HL-60/S4 treated with retinoic acid at 250 ng/mL for 4 days and 3 days (cell line): ENCODE results near the gene C4orf36.

ENCODE experiments used
- in situ Hi-C: fragments of 300-500 bp; cut with MboI; formaldehyde crosslinking; loops from 2 replicates; pipeline ENCODE4 v1.7.0; 2022; ENCODE audit warnings: low sequenced_read_pairs

The C4orf36 gene

GRCh38 chr4:86891762-86892635 is at the start of gene C4orf36:
C4orf36 (minus strand) TSS chr4:86892422; CDS start chr4:86891520, 902 bp downstream.
- in situ Hi-C loops, result loop anchor here (25.0 kb wide), 2 partner anchors 230 to 380 kb away; no protein-coding TSS in a partner anchor

- in situ Hi-C loops, result no loop called here
These were observed 48.8 kb upstream of the C4orf36 start for GRCh38 chr4:86940920-86941460.

- in situ Hi-C loops, result no loop called here
These were observed 47.7 kb upstream of the C4orf36 start for GRCh38 chr4:86939729-86940575.

- in situ Hi-C loops, result no loop called here
These were observed 46.7 kb upstream of the C4orf36 start for GRCh38 chr4:86938771-86939520.

GRCh38 chr4:86935853-86936733 is 43.9 kb upstream of the C4orf36 start:
- in situ Hi-C loops, result no loop called here

GRCh38 chr4:86935566-86935852 is 43.3 kb upstream of the C4orf36 start:
- in situ Hi-C loops, result no loop called here

- in situ Hi-C loops, result no loop called here
These were observed 42.7 kb upstream of the C4orf36 start, which contains the start of gene AFF1 for GRCh38 chr4:86934771-86935565. AFF1 (plus strand) TSS chr4:86935011; CDS start chr4:86948534, 13,523 bp downstream.

GRCh38 chr4:86934147-86934770 is 42.0 kb upstream of the C4orf36 start:
- in situ Hi-C loops, result no loop called here

GRCh38 chr4:86928400-86929255 is 36.4 kb upstream of the C4orf36 start:
- in situ Hi-C loops, result loop anchor here (10.0 kb wide), 1 partner anchor 166 kb away; no protein-coding TSS in a partner anchor

- in situ Hi-C loops, result loop anchor here (10.0 kb wide), 1 partner anchor 167 kb away; no protein-coding TSS in a partner anchor
These were observed 35.7 kb upstream of the C4orf36 start for GRCh38 chr4:86927843-86928395.

GRCh38 chr4:86926435-86927086 is 34.3 kb upstream of the C4orf36 start:
- in situ Hi-C loops, result loop anchor here (10.0 kb wide), 1 partner anchor 168 kb away; no protein-coding TSS in a partner anchor

GRCh38 chr4:86924811-86925210 is 32.6 kb upstream of the C4orf36 start:
- in situ Hi-C loops, result loop anchor here (10.0 to 25.0 kb wide), 2 partner anchors 170 to 312 kb away; no protein-coding TSS in a partner anchor

- in situ Hi-C loops, result loop anchor here (10.0 to 25.0 kb wide), 2 partner anchors 173 to 316 kb away; no protein-coding TSS in a partner anchor
These were observed 29.5 kb upstream of the C4orf36 start for GRCh38 chr4:86921608-86922252.

- in situ Hi-C loops, result loop anchor here (10.0 to 25.0 kb wide), 2 partner anchors 175 to 318 kb away; no protein-coding TSS in a partner anchor
These were observed 27.5 kb upstream of the C4orf36 start for GRCh38 chr4:86919561-86920223.

- in situ Hi-C loops, result loop anchor here (25.0 kb wide), 1 partner anchor 319 kb away; no protein-coding TSS in a partner anchor
These were observed 26.4 kb upstream of the C4orf36 start for GRCh38 chr4:86918539-86919072.
